Measurements from ENCODE around the gene LRCH1.

DNA sequence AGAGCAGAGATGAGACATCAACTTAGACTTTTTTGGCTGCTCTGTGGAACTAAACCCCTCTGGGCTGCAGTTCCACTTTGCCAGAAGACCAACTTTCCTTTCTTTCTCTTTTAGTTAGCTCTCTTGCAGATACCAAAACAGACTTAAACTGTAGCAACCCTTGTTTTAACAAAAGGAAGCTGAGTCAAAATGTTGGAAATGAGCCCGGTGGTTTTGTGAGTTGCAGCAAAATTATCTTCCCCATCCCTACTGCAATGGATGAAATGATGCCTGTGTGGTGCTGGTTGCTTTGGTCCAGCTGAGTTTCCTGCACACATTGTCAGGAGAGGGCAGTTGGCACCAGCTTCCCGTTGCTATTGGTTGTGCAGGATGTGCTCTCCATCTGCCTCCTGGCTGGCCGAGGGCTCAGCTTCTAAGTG is 115.3 kb downstream of the LRCH1 start:
- TF ChIP-seq, protein P1, sequence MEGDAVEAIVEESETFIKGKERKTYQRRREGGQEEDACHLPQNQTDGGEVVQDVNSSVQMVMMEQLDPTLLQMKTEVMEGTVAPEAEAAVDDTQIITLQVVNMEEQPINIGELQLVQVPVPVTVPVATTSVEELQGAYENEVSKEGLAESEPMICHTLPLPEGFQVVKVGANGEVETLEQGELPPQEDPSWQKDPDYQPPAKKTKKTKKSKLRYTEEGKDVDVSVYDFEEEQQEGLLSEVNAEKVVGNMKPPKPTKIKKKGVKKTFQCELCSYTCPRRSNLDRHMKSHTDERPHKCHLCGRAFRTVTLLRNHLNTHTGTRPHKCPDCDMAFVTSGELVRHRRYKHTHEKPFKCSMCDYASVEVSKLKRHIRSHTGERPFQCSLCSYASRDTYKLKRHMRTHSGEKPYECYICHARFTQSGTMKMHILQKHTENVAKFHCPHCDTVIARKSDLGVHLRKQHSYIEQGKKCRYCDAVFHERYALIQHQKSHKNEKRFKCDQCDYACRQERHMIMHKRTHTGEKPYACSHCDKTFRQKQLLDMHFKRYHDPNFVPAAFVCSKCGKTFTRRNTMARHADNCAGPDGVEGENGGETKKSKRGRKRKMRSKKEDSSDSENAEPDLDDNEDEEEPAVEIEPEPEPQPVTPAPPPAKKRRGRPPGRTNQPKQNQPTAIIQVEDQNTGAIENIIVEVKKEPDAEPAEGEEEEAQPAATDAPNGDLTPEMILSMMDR (conservative IDR thresholded peaks at IDR 0.05): no peak
- TF ChIP-seq EZH2 (IDR thresholded peaks at IDR 0.05; ENCODE audit: low read depth): no peak

Measured in PC-9 (cell line).